Gastroesophageal sphincter (tissue), 3 donors: ENCODE results near the gene CYTH2.

ENCODE experiments used
- POLR2AphosphoS5 ChIP-seq: sonication (generic); formaldehyde crosslinking; IDR thresholded peaks from one replicate; pipeline ENCODE4 v1.6.1; 2017; ENCODE audit warnings: antibody characterized with exemption
- TF ChIP-seq, protein P1 (sequence below), 4 experiments: fragments of 200-600 bp in 2 of 4; fragments of 450-650 bp in 2 of 4; sonication (generic) in 1 of 4; IDR thresholded peaks; one replicate each; pipeline ENCODE4 v1.5.1; 2017 to 2019; ENCODE audit warnings: antibody characterized with exemption in 4 of 4, mild to moderate bottlenecking in 2 of 4, moderate library complexity in 2 of 4

DNA sequence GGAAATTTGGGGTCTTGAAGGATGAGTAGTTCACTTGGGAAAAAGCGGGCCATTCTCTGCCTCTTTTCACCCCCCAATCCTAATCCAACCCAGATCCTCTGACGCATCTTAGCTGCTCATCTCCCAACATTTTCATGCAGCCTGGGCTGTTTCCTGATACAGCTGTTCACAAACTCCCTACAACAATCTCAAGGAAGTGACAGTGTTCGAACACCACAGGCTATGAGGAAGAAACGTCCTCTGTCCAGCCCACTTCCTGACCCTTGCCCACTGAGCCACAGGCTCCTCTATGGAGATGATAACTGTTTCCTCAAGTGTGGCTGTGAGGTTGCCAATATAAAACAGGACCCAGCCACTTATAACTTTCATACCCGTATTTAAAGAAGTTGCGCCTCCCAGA, 26.2 kb downstream of the CYTH2 start:
- TF ChIP-seq, protein P1, sequence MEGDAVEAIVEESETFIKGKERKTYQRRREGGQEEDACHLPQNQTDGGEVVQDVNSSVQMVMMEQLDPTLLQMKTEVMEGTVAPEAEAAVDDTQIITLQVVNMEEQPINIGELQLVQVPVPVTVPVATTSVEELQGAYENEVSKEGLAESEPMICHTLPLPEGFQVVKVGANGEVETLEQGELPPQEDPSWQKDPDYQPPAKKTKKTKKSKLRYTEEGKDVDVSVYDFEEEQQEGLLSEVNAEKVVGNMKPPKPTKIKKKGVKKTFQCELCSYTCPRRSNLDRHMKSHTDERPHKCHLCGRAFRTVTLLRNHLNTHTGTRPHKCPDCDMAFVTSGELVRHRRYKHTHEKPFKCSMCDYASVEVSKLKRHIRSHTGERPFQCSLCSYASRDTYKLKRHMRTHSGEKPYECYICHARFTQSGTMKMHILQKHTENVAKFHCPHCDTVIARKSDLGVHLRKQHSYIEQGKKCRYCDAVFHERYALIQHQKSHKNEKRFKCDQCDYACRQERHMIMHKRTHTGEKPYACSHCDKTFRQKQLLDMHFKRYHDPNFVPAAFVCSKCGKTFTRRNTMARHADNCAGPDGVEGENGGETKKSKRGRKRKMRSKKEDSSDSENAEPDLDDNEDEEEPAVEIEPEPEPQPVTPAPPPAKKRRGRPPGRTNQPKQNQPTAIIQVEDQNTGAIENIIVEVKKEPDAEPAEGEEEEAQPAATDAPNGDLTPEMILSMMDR (IDR thresholded peaks at IDR 0.05), result no peak
- no peak for TF ChIP-seq POLR2AphosphoS5
